Activated naive CD8-positive, alpha-beta T cell (primary cell): Measurements from ENCODE around the gene ROBO3.

Experiments used
- H3K27ac Mint-ChIP-seq: one replicate; pipeline ENCODE4 v1.8.0; 2021; ENCODE audit warnings: mixed read lengths
- H3K27me3 Mint-ChIP-seq: one replicate; pipeline ENCODE4 v1.8.0; 2021; ENCODE audit warnings: mixed read lengths
- H3K36me3 Mint-ChIP-seq: one replicate; pipeline ENCODE4 v1.8.0; 2021; ENCODE audit warnings: mixed read lengths
- H3K4me1 Mint-ChIP-seq: one replicate; pipeline ENCODE4 v1.8.0; 2021; ENCODE audit warnings: low read depth, mixed read lengths
- H3K4me3 Mint-ChIP-seq: one replicate; pipeline ENCODE4 v1.8.0; 2021; ENCODE audit warnings: mild to moderate bottlenecking, mixed read lengths
- H3K9me3 Mint-ChIP-seq: one replicate; pipeline ENCODE4 v1.8.0; 2021; ENCODE audit warnings: low read depth, mixed read lengths

Gene ROBO3

DNA sequence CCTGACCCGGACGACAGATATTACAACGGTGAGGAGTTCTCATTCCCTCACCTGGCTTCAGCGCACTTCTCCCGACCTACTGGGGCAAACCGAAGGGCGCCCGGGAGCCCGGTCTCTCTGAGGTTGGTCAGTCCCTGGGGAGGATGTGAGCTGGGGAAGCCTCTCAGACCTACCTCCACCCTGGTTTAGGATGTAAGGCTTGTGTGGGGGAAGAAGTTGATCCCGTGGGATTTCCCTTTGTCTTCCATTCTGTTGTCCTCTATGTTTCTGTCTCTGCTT lies 12.3 kb downstream of the ROBO3 start:
- Mint-ChIP-seq H3K9me3 (no peaks in the 10 kb centered on the region), H3K4me3 (peak overlapping the region; percentile 88), H3K4me1 (peaks cover 11% of the 10 kb centered on the region), H3K27me3 (peaks cover 16% of the 10 kb centered on the region), H3K27ac (peak overlapping the region; percentile 92), H3K36me3 (no peaks in the 10 kb centered on the region)

DNA sequence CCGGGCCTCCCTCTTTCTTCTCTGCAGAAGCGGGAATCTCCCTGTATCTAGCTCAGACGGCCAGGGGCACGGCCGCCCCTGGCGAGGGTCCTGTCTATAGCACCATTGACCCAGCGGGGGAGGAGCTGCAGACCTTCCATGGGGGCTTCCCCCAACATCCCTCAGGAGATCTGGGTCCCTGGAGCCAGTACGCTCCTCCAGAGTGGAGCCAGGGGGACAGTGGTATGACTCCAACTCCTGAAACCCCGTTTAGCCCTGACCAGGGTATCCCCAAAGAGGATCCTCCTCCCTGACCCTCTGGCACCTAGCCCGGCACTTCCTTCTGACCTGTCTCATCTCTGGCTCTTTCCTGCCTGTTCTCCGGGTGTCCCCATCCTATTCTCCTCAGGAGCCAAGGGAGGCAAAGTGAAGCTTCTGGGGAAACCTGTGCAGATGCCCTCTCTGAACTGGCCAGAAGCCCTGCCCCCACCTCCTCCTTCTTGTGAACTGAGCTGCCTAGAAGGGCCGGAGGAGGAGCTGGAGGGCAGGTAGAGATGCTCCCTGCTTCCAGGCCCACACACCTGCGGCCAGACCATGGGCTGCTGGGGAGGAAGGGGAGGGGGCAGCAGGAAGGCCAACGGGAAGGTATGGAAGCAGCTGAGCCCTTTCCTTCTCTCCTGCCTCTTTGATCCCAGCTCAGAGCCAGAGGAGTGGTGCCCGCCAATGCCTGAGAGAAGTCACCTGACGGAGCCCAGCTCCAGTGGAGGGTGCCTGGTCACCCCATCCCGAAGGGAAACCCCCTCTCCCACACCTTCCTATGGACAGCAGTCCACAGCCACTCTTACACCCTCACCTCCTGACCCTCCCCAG lies 12.9 kb downstream of the ROBO3 start:
- H3K36me3 Mint-ChIP-seq, result no peaks in the 10 kb centered on the region
- H3K27me3 Mint-ChIP-seq, result peaks cover 11% of the 10 kb centered on the region
- peak overlapping the region; percentile 88 for H3K4me3 Mint-ChIP-seq
- peak overlapping the region; percentile 41 for H3K27ac Mint-ChIP-seq
- peaks cover 11% of the 10 kb centered on the region for H3K4me1 Mint-ChIP-seq
- no peaks in the 10 kb centered on the region for H3K9me3 Mint-ChIP-seq

DNA sequence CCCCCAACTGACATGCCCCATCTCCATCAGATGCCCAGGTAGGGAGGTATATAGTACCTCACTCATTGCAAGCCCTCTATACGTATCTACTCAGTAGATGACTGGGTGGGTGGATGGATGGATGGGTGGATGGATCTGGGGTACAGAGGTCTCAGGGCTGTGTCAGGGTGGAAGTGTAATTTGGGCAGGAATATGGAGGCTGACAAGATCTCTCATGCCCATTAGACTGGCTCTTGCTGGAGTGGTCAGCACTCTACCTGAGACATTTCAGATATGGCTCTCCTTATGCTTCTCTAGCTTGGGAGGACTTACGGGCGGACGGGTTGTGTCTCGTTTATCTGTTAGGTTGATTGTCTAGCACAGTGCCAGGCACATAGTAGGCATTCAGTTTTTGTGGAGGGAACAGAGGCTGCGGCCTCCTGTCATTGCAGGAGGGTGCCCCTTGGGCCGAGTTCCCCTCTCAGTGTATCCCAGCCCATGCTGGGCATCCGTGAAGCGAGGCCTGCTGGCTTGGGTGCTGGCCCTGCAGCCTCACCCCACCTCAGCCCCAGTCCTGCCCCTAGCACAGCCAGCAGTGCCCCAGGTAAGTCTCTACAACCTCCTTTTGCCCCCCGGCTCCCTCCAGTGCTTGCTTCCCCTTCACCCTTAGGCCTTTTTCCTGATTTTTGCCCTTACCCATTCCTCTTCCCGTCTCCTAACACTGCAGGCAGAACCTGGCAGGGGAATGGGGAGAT lies 13.7 kb downstream of the ROBO3 start:
- Mint-ChIP-seq H3K27ac (no peak overlapping the region), H3K9me3 (no peaks in the 10 kb centered on the region)

DNA sequence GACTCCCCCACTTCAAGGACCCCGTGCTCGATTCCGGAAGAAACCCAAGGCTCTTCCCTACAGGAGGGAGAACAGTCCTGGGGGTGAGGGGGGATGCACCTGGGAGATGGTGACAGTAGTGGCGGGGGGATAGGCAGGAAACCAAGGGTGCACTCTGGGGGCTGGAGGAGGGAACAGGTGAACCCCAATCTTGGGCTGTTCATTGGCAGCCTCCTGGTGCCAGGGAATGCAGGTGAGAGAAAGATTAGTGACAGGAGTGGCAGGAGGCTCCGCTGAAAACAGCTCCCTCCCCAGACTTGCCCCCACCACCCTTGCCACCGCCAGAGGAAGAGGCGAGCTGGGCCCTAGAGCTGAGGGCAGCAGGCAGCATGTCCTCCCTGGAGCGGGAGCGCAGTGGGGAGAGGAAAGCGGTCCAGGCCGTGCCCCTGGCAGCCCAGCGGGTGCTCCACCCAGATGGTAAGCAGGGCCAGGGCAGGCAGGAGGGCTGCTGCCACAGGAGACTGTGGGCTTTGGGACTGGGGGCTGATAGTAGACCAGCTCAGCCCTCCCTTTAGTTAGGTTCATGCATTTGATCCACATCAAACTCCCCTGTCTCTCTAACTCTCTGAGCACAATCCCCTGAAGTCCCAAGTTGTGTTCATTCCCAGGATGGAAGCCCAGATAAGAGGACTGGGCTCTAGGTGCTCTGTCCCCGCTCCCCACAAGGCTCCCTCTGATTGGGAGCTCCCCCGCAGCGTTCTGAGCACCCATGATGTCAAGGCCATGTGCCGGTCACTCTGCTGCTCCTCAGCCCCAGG lies 14.5 kb downstream of the ROBO3 start:
- no peak overlapping the region for H3K4me3 Mint-ChIP-seq
- no peak overlapping the region for H3K27ac Mint-ChIP-seq
- H3K4me1 Mint-ChIP-seq, result peaks cover 11% of the 10 kb centered on the region
- H3K27me3 Mint-ChIP-seq, result peaks cover 3% of the 10 kb centered on the region
- H3K9me3 Mint-ChIP-seq, result no peaks in the 10 kb centered on the region
- no peaks in the 10 kb centered on the region for H3K36me3 Mint-ChIP-seq

More for the DNA sequence above, 13.7 kb downstream of the ROBO3 start:
- no peaks in the 10 kb centered on the region for H3K36me3 Mint-ChIP-seq
- H3K4me3 Mint-ChIP-seq, result no peak overlapping the region
- H3K4me1 Mint-ChIP-seq, result peaks cover 11% of the 10 kb centered on the region
- peaks cover 5% of the 10 kb centered on the region for H3K27me3 Mint-ChIP-seq

DNA sequence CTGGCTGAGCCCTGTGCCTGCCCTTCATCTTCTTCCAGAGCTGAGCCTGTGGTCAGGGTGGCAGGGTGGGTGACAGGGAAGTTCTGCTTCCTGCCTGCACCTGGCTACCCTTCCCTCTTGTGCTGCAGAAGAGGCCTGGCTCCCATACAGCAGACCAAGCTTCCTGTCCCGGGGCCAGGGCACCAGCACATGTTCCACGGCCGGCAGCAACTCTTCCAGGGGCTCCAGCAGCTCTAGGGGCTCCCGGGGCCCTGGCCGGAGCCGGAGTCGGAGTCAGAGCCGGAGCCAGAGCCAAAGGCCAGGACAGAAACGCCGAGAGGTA lies 15.0 kb downstream of the ROBO3 start:
- Mint-ChIP-seq H3K27me3 (peaks cover 3% of the 10 kb centered on the region), H3K4me1 (peaks cover 11% of the 10 kb centered on the region), H3K36me3 (no peaks in the 10 kb centered on the region), H3K9me3 (no peaks in the 10 kb centered on the region), H3K4me3 (no peak overlapping the region), H3K27ac (no peak overlapping the region)

DNA sequence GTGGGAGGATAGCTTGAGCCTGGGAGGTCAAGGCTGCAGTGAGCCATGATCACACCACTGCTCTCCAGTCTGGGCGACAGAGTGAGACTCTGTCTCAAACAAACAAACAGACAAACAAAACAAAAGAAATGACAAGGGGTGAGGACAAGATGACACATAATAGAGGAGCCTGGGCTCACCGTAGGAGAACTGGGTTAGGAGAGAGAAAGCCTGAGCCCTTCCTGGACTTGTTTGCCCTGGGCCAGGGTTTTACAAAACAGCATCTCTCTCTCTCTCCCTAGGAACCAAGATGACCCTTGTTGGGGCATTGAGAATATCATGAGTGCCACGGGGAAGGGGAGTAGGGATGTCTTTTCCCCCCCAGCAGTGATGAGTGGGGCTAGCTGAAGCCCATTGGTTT lies 15.7 kb downstream of the ROBO3 start:
- Mint-ChIP-seq H3K4me3 (no peak overlapping the region), H3K27ac (no peak overlapping the region), H3K36me3 (no peaks in the 10 kb centered on the region), H3K9me3 (no peaks in the 10 kb centered on the region), H3K4me1 (peaks cover 7% of the 10 kb centered on the region), H3K27me3 (no peaks in the 10 kb centered on the region)

DNA sequence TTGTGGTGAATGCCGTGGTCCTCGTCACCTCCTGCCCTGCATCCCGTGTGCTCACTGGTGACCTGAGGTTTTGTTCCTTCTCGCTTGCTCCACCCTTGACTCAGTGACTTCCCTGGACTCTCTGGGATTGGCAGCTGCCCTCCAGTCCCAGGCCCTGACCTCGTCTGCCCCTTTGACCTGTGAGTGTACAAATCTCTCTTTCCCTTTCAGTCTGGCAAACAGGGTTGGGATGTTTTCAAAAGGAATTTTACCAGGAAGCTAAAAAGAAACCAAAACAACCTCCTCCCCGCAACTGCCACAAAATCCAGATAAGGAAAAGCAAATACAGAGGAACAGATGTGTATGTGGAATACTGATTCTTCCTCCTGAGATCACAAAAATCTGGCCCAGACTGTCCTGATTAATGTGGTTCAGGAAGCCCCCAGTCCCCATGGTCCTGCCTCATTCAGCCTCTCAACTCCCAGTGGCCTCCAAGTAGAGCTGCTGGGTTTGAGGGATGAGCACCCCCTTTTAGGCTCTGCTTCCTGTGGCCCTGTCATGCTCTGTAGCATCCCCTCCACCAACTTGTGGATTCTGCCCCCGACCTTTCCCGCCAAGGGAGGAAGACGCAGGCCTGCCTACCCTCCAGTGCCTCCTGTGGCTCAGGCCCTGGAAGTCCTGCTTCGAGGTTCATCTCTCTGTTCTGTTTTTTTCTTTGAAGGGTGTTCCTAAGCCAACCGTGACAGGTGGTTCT lies 17.3 kb downstream of the ROBO3 start:
- no peak overlapping the region for H3K4me3 Mint-ChIP-seq

DNA sequence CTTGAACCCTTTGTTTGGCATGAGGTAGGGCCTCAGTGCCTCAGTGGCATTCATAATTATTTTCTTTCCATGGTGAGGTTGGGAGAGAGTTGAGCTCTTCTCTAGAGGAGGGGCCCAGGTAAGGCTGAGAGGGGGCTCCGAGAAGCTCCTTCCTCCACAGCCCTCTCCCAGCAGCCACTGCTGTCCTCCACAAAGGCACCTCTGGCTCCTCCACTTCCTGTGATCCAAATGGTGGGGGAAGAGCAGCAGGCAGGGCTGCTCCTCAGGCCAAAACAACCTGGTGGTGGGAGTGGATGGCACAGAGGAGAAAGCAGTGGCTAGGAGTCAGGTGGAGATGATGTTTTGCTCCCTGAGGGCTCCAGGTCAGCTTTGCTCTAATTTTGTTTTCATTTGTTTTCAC lies 19.1 kb downstream of the ROBO3 start:
- Mint-ChIP-seq H3K36me3 (no peaks in the 10 kb centered on the region), H3K9me3 (no peaks in the 10 kb centered on the region), H3K4me3 (no peak overlapping the region), H3K27ac (no peak overlapping the region), H3K4me1 (no peaks in the 10 kb centered on the region), H3K27me3 (peaks cover 5% of the 10 kb centered on the region)

More for the DNA sequence above, 17.3 kb downstream of the ROBO3 start:
- no peak overlapping the region for H3K27ac Mint-ChIP-seq
- H3K4me1 Mint-ChIP-seq, result peaks cover 4% of the 10 kb centered on the region
- no peaks in the 10 kb centered on the region for H3K9me3 Mint-ChIP-seq
- H3K36me3 Mint-ChIP-seq, result no peaks in the 10 kb centered on the region
- peaks cover 3% of the 10 kb centered on the region for H3K27me3 Mint-ChIP-seq

DNA sequence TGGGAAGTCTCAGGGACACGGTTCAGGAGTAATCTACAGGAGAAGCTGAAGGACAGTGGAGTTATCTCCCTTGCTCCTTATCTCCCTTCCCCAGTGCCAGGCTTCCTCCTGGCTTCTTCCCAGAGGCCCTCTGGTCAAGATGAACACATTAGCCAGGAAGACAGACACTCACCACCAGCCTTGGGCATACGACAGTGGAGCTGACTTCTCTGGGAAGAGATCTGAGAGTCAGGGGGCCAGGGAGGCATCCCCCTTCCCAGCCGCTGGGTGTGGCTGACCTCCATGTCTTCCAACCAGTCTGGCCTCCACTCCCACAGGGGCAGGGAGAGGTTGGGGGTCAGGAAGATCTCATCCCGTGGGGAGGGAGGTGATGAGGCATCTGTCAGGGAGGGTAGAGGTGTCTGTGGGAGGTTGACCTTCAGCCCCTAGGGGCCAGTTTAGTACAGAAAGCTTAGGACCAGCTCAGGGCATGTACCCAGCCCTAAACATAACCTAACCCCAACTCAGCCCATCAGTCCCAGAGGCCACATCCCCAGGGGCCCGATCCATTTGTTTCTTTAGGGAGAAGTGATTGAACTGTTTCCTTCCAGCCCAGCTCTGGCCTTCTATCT lies 19.7 kb downstream of the ROBO3 start:
- Mint-ChIP-seq H3K4me3 (no peak overlapping the region), H3K27me3 (peaks cover 5% of the 10 kb centered on the region), H3K36me3 (no peaks in the 10 kb centered on the region), H3K4me1 (no peaks in the 10 kb centered on the region), H3K9me3 (no peaks in the 10 kb centered on the region), H3K27ac (no peak overlapping the region)

DNA sequence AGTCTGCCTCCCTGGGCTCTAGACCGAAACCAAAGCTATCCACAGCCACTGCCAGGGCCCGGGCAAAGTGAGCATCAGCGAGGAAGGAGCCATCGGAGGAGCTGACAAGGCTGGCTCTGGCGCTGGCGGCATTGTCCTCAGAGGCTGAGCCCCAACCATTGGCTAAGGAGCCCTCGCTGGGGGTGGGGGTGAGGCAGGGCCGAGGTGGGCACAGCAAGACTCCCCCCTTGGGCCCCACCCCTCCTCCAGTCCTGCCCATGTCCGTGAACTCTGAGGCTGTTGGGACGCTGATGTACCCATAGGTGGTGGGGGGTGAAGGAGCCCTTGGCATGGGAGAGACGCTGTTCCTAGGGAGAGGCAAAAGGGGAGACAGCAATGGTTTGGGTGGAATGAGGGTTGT lies 21.2 kb downstream of the ROBO3 start:
- peaks cover 5% of the 10 kb centered on the region for H3K27me3 Mint-ChIP-seq
- no peak overlapping the region for H3K27ac Mint-ChIP-seq
- no peaks in the 10 kb centered on the region for H3K4me1 Mint-ChIP-seq
- H3K9me3 Mint-ChIP-seq, result no peaks in the 10 kb centered on the region
- no peaks in the 10 kb centered on the region for H3K36me3 Mint-ChIP-seq
- H3K4me3 Mint-ChIP-seq, result no peak overlapping the region

DNA sequence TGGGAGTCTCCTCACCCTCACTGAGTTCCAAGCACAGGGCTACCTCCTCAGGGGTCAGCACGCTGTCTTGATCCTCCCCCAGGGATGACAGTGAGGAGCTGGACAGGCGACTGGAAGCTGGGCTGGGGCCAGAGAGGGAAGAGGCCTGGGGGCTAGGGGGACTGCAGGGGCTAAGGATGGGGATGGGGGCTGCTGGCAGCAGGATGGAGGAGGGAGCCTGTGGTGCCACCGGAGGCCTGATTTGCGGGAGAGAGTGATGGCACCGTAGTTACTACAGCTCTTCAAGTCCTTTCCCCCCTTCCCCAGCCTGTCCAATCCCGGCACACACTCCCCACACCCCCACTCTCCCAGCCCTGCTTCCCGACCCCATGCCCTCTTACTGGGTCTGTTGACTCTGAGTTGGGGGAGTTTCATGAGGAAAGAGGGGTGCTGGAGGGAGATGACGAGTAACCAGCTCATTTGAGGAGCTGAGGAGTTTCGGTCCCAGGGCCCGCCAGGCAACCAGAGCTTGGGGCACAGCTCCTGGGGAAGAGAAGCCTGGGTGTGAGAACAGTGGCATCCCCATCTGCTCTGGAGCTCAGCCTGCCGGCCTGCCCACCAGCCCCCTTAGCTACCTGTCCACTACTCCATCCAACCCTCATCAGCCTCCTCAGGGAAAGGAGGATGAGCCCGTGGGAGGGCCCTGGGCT lies 21.9 kb downstream of the ROBO3 start:
- H3K36me3 Mint-ChIP-seq, result no peaks in the 10 kb centered on the region

DNA sequence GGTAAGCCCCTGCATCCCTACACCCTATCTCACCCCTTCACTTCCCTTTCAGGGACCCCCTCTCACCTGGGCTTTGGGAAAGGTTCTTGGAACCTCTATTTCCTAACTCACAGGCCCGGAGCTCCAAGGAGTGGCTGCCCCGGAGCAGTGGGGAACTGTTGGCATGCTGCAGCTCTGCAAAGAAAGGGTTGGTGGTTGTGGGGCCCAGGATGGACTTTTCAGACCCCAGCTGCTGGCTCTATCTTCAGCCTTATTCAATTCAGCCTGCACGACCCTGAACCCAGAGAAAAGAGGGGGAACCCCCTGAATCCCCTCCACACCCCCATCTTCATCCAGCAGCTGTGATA lies 22.4 kb downstream of the ROBO3 start:
- H3K36me3 Mint-ChIP-seq, result no peaks in the 10 kb centered on the region
- H3K4me3 Mint-ChIP-seq, result no peak overlapping the region
- no peak overlapping the region for H3K27ac Mint-ChIP-seq
- H3K9me3 Mint-ChIP-seq, result no peaks in the 10 kb centered on the region
- H3K27me3 Mint-ChIP-seq, result peaks cover 5% of the 10 kb centered on the region
- no peaks in the 10 kb centered on the region for H3K4me1 Mint-ChIP-seq

More for the DNA sequence above, 21.9 kb downstream of the ROBO3 start:
- no peak overlapping the region for H3K27ac Mint-ChIP-seq
- H3K9me3 Mint-ChIP-seq, result no peaks in the 10 kb centered on the region
- H3K4me1 Mint-ChIP-seq, result no peaks in the 10 kb centered on the region
- H3K4me3 Mint-ChIP-seq, result no peak overlapping the region
- H3K27me3 Mint-ChIP-seq, result peaks cover 5% of the 10 kb centered on the region

DNA sequence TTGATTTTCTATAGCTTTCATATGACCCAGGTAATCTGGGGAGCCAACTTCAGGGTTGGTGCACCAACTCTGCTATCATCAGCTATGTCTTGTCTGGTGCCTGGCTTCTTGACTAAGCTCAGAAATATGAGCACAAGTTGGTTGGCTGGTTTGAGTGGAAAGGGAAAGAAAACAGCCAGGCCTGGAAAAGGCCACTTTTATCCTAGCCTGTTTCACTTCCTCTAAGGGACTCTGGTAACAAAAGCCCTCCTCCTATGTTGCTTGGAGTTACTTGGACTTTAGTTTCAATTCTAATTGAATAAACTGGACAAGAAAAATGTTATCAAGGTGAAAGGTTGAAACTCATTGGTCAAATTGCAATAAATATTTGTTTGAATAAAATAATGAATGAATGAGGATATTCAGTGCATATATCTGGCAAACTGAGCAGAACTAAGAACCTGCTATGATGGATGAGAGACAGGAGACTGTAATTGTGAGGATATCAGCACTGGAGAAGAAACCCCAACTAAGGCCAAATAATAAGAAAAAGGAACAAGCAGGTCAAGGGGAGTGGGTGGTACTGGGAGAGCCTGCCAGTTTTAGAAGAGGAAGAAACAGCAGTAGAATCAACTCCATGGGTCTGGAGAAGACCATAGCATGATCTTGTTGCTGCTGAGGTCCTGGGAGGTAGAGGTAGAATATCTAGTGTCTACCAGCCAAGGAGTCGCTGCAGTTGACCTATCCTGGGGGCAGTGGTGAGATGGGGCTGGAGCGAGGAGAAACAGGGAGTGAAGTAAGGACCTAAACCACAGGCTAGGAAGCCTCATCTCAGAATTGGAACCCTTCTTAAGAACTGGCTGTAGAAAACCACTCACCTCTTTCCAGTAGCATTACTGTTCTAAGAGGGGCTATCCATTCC lies 24.2 kb downstream of the ROBO3 start:
- Mint-ChIP-seq H3K4me3 (no peak overlapping the region), H3K9me3 (no peaks in the 10 kb centered on the region), H3K27me3 (peaks cover 5% of the 10 kb centered on the region), H3K36me3 (no peaks in the 10 kb centered on the region), H3K27ac (no peak overlapping the region), H3K4me1 (peaks cover 4% of the 10 kb centered on the region)
